ENCODE results near the gene SAPCD1.

Gene SAPCD1

GRCh38 chr6:31762356-31762755 lies at the start of gene SAPCD1:
SAPCD1 (plus strand) TSS chr6:31762656; CDS start chr6:31763055, 399 bp downstream.
- TF ChIP-seq CTCF (IDR thresholded peaks at IDR 0.05; ENCODE audit: low read depth, low read length, missing control alignments) = no peak
- Histone ChIP-seq H3K4me3 (ENCODE audit: low read depth, low read length) (no peak within 1 kb of the TSS), H3K36me3 (replicated peaks) (no peaks in the 10 kb centered on the region), H3K27ac (no peak within 1 kb of the TSS), H3K27me3 (replicated peaks) (no peaks in the 10 kb centered on the region)
- no peak for DNase-seq
- in situ Hi-C loops (cut with HindIII; ENCODE audit: low pct_ligation_motif_present, low sequenced_read_pairs) = no loop called here

GRCh38 chr6:31713465-31713864 lies 49.0 kb upstream of the SAPCD1 start:
- Histone ChIP-seq H3K36me3 (replicated peaks) (no peaks in the 10 kb centered on the region), H3K4me3 (ENCODE audit: low read depth, low read length) (no peak overlapping the region), H3K27ac (no peak overlapping the region), H3K27me3 (replicated peaks) (no peaks in the 10 kb centered on the region)
- TF ChIP-seq CTCF (IDR thresholded peaks at IDR 0.05; ENCODE audit: low read depth, low read length, missing control alignments) = no peak
- in situ Hi-C loops (cut with HindIII; ENCODE audit: low pct_ligation_motif_present, low sequenced_read_pairs) = no loop called here
- no peak for DNase-seq

GRCh38 chr6:31713991-31714684 lies 48.3 kb upstream of the SAPCD1 start:
- Histone ChIP-seq H3K4me3 (ENCODE audit: low read depth, low read length) (no peak overlapping the region), H3K36me3 (replicated peaks) (no peaks in the 10 kb centered on the region), H3K27ac (no peak overlapping the region), H3K27me3 (replicated peaks) (no peaks in the 10 kb centered on the region)
- DNase-seq = no peak
- in situ Hi-C loops (cut with HindIII; ENCODE audit: low pct_ligation_motif_present, low sequenced_read_pairs) = no loop called here
- TF ChIP-seq CTCF (IDR thresholded peaks at IDR 0.05; ENCODE audit: low read depth, low read length, missing control alignments) = no peak

GRCh38 chr6:31715022-31715958 lies 47.2 kb upstream of the SAPCD1 start, which contains the start of gene LY6G6D:
LY6G6D (plus strand) TSS chr6:31715348; CDS start chr6:31715356, 8 bp downstream.
- H3K27me3 ChIP-seq (replicated peaks) = no peaks in the 10 kb centered on the region
- in situ Hi-C loops (cut with HindIII; ENCODE audit: low pct_ligation_motif_present, low sequenced_read_pairs) = no loop called here
- no peak within 1 kb of the TSS for H3K4me3 ChIP-seq (ENCODE audit: low read depth, low read length)
- no peaks in the 10 kb centered on the region for H3K36me3 ChIP-seq (replicated peaks)
- no peak within 1 kb of the TSS for H3K27ac ChIP-seq
- no peak for DNase-seq
- TF ChIP-seq CTCF (IDR thresholded peaks at IDR 0.05; ENCODE audit: low read depth, low read length, missing control alignments) = no peak

- Histone ChIP-seq H3K36me3 (replicated peaks) (no peaks in the 10 kb centered on the region), H3K27me3 (replicated peaks) (no peaks in the 10 kb centered on the region), H3K27ac (no peak overlapping the region), H3K4me3 (ENCODE audit: low read depth, low read length) (no peak overlapping the region)
- DNase-seq = no peak
- in situ Hi-C loops (cut with HindIII; ENCODE audit: low pct_ligation_motif_present, low sequenced_read_pairs) = no loop called here
- TF ChIP-seq CTCF (IDR thresholded peaks at IDR 0.05; ENCODE audit: low read depth, low read length, missing control alignments) = no peak
These were observed 44.8 kb upstream of the SAPCD1 start for GRCh38 chr6:31717499-31718222.
